Stimulated activated CD4-positive, alpha-beta T cell treated with anti-CD3 and anti-CD28 coated beads, Interleukin-4, amount 100 ng/mL, for 1 hour (primary cell): ENCODE data around the gene MACC1.
"Not testable (repeated sequence)": the region's sequence is repeated elsewhere in the genome, so short reads cannot be mapped to it uniquely, and the experiment has no call there.

Source experiments
- DNase-seq: peaks from one replicate; pipeline ENCODE4 v3.0.0-alpha.2; 2020

Gene MACC1

GRCh38 chr7:20122653-20123316 lies 94.4 kb downstream of the MACC1 start:
- DNase-seq: not testable (repeated sequence)

- no peak for DNase-seq
Measured at GRCh38 chr7:20122073-20122472, 95.1 kb downstream of the MACC1 start.

- DNase-seq: no peak
Measured at GRCh38 chr7:20121404-20121803, 95.8 kb downstream of the MACC1 start.

GRCh38 chr7:20120611-20121168 lies 96.5 kb downstream of the MACC1 start:
- DNase-seq: not testable (repeated sequence)

- DNase-seq: no peak
Measured at GRCh38 chr7:20116869-20117268, 100.3 kb downstream of the MACC1 start.

GRCh38 chr7:20114468-20114867 lies 102.7 kb downstream of the MACC1 start:
- DNase-seq: no peak

- no peak for DNase-seq
Measured at GRCh38 chr7:20113427-20114027, 103.7 kb downstream of the MACC1 start.

- DNase-seq: no peak
Measured at GRCh38 chr7:20112696-20113095, 104.5 kb downstream of the MACC1 start.

- DNase-seq: no peak
Measured at GRCh38 chr7:20111821-20112542, 105.2 kb downstream of the MACC1 start.

GRCh38 chr7:20107582-20107981 lies 109.6 kb downstream of the MACC1 start:
- DNase-seq: no peak

- no peak for DNase-seq
Measured at GRCh38 chr7:20104696-20105095, 112.5 kb downstream of the MACC1 start.

GRCh38 chr7:20102982-20103381 lies 114.2 kb downstream of the MACC1 start:
- no peak for DNase-seq

GRCh38 chr7:20095862-20096261 lies 121.3 kb downstream of the MACC1 start:
- DNase-seq: no peak

- DNase-seq: no peak
Measured at GRCh38 chr7:20095436-20095835, 121.7 kb downstream of the MACC1 start.

GRCh38 chr7:20089431-20089830 lies 127.8 kb downstream of the MACC1 start:
- DNase-seq: no peak

GRCh38 chr7:20085086-20085485 lies 132.1 kb downstream of the MACC1 start:
- DNase-seq: no peak
